HepG2 (cell line): ENCODE results near the gene PIP4K2C. TPM values are rescaled to one million over a fixed set of nuclear protein-coding genes. Genes with fewer than 3 reads are reported as not detected.

Source experiments
- CC2D1A ChIP-seq: sonication (generic); formaldehyde crosslinking; IDR thresholded peaks from 2 replicates; pipeline ENCODE4 v1.8.1; 2023; ENCODE audit warnings: mild to moderate bottlenecking, missing genetic modification reagents
- CSRNP2 ChIP-seq: sonication (generic); formaldehyde crosslinking; conservative IDR thresholded peaks from 2 replicates; pipeline ENCODE4 v1.8.0; 2022; ENCODE audit warnings: low read depth, missing genetic modification reagents
- DMTF1 ChIP-seq: sonication (generic); formaldehyde crosslinking; IDR thresholded peaks from 2 replicates; pipeline ENCODE4 v1.4.0; 2020; ENCODE audit warnings: mild to moderate bottlenecking, missing genetic modification reagents
- EEA1 ChIP-seq: sonication (generic); formaldehyde crosslinking; IDR thresholded peaks from 2 replicates; pipeline ENCODE4 v1.5.1; 2020; ENCODE audit warnings: mild to moderate bottlenecking, missing genetic modification reagents, borderline replicate concordance
- HHEX ChIP-seq: IDR thresholded peaks from 2 replicates; pipeline ENCODE4 v1.6.1; 2016; ENCODE audit warnings: control low read depth
- IKZF5 ChIP-seq: IDR thresholded peaks from 2 replicates; pipeline ENCODE4 v1.6.1; 2018; ENCODE audit warnings: missing genetic modification reagents, mild to moderate bottlenecking, missing compliant biosample characterization
- KAT2B ChIP-seq: fragments of 150-350 bp; IDR thresholded peaks from 2 replicates; pipeline ENCODE4 v1.6.1; 2014; ENCODE audit warnings: low read depth, low read length, borderline replicate concordance
- MIXL1 ChIP-seq: IDR thresholded peaks from 2 replicates; pipeline ENCODE4 v1.6.1; 2016
- PRDM10 ChIP-seq: sonication (generic); formaldehyde crosslinking; IDR thresholded peaks from 2 replicates; pipeline ENCODE4 v1.4.0; 2020; ENCODE audit warnings: low read depth, missing genetic modification reagents
- TBP ChIP-seq: sonication (generic); formaldehyde crosslinking; IDR thresholded peaks from 2 replicates; pipeline ENCODE4 v1.5.0; 2020; ENCODE audit warnings: missing genetic modification reagents
- THAP7 ChIP-seq: sonication (generic); formaldehyde crosslinking; IDR thresholded peaks from 2 replicates; pipeline ENCODE4 v1.8.1; 2023; ENCODE audit warnings: mild to moderate bottlenecking, missing genetic modification reagents
- ZBTB21 ChIP-seq: sonication (generic); formaldehyde crosslinking; IDR thresholded peaks from 2 replicates; pipeline ENCODE4 v1.4.0; 2020; ENCODE audit warnings: missing genetic modification reagents
- ZNF660 ChIP-seq: sonication (generic); formaldehyde crosslinking; IDR thresholded peaks from 2 replicates; pipeline ENCODE4 v1.5.1; 2020; ENCODE audit warnings: mild to moderate bottlenecking, low read depth, missing genetic modification reagents, borderline replicate concordance
- ZNF773 ChIP-seq: sonication (generic); formaldehyde crosslinking; IDR thresholded peaks from 2 replicates; pipeline ENCODE4 v1.4.0; 2020; ENCODE audit warnings: missing genetic modification reagents, borderline replicate concordance
- ZNF777 ChIP-seq: sonication (generic); formaldehyde crosslinking; IDR thresholded peaks from 2 replicates; pipeline ENCODE4 v1.4.0; 2020; ENCODE audit warnings: missing genetic modification reagents
- ZNF782 ChIP-seq: sonication (generic); formaldehyde crosslinking; IDR thresholded peaks from 2 replicates; pipeline ENCODE4 v1.4.0; 2020; ENCODE audit warnings: missing genetic modification reagents, mild to moderate bottlenecking, borderline replicate concordance
- ZSCAN20 ChIP-seq: sonication (generic); formaldehyde crosslinking; IDR thresholded peaks from 2 replicates; pipeline ENCODE4 v1.4.0; 2020; ENCODE audit warnings: missing genetic modification reagents, mild to moderate bottlenecking, borderline replicate concordance
- polyA plus RNA-seq, 8 experiments: library from polyadenylated mRNA; depleted of rRNA in 3 of 8; stranded (reverse) in 7 of 8; unstranded in 1 of 8; fragments of >200 nt; fragmentation: Illumina TruSeq in 4 of 8; extraction: Trizol in 4 of 8; gene quantifications; 2 replicates each; pipeline versions ENCODE4 v1.2.1 to v1.2.3, GENCODE V29; 2011 to 2016; ENCODE audit warnings: low read depth in 4 of 8, missing spikeins in 1 of 8, mixed read lengths in 1 of 8; ENCODE audit not compliant: insufficient read depth in 1 of 8
- total RNA-seq, 5 experiments: library from RNA; depleted of rRNA; stranded (reverse); fragments of >200 nt; fragmentation: Illumina TruSeq; extraction: Trizol; gene quantifications; 2 replicates each; pipeline ENCODE4 v1.2.3, GENCODE V29; 2016; ENCODE audit warnings: low read depth in 1 of 5

Gene PIP4K2C
- total and polyA plus RNA-seq, 2 of the 13 experiments (the other 11 are each of a cell fraction or from before 2014, with no cell fraction given) = 23.3 to 26.4 TPM

- TF ChIP-seq IKZF5 (CRISPR knock-in tag) = 0 out of 2 replicates have a peak, but pooled peaks have one; percentile 29
- no peak for TF ChIP-seq ZNF773 (CRISPR knock-in tag)
- TF ChIP-seq HHEX (CRISPR knock-in tag) = no peak
- 0 out of 2 replicates have a peak, but pooled peaks have one; percentile 66 for TF ChIP-seq CC2D1A (CRISPR knock-in tag)
- peak; percentile 65; the same call in 1 of the 2 replicates for TF ChIP-seq MIXL1
- TF ChIP-seq ZNF782 = no peak; the same call in 1 of the 2 replicates
- TF ChIP-seq PRDM10 (CRISPR knock-in tag) = no peak
- TF ChIP-seq DMTF1 (CRISPR knock-in tag) = no peak
- TF ChIP-seq KAT2B = no peak
- no peak for TF ChIP-seq ZSCAN20 (CRISPR knock-in tag)
- no peak for TF ChIP-seq ZNF660
- TF ChIP-seq THAP7 (CRISPR knock-in tag) = no peak
- TF ChIP-seq CSRNP2 = no peak
- TF ChIP-seq TBP (CRISPR knock-in tag) = no peak
- no peak for TF ChIP-seq EEA1 (CRISPR knock-in tag)
- no peak for TF ChIP-seq ZBTB21 (CRISPR knock-in tag)
- TF ChIP-seq ZNF777 (CRISPR knock-in tag) = no peak
Measured at GRCh38 chr12:57590864-57591781, at the start of gene PIP4K2C (continued).
